Vagina (tissue), 2 donors: ENCODE results near the gene SRPRA. TPM values are rescaled to one million over a fixed set of nuclear protein-coding genes. Genes with fewer than 3 reads are reported as not detected.
"Not testable (repeated sequence)": the region's sequence is repeated elsewhere in the genome, so short reads cannot be mapped to it uniquely, and the experiment has no call there.

Experiments
- DNase-seq, 2 donors: peaks; one replicate each; pipeline ENCODE4 v3.0.0-alpha.2; 2017; ENCODE audit errors: extremely low spot score in 2 of 2
- H3K27ac ChIP-seq: fragments of 200-600 bp; sonication (generic); one replicate; pipeline ENCODE4 v1.5.1; 2019
- H3K27me3 ChIP-seq: fragments of 200-600 bp; sonication (generic); one replicate; pipeline ENCODE4 v1.5.1; 2019
- H3K36me3 ChIP-seq, 2 donors: fragments of 200-600 bp; sonication (generic); one replicate each; pipeline ENCODE4 v1.5.1; 2017 to 2019
- H3K4me1 ChIP-seq: fragments of 200-600 bp; sonication (generic); one replicate; pipeline ENCODE4 v1.5.1; 2019
- H3K4me3 ChIP-seq, 2 donors: fragments of 200-600 bp; sonication (generic); 1 replicate in 1 of 2; 2 replicates in 1 of 2; pipeline ENCODE4 v1.5.1; 2016 to 2019
- H3K9me3 ChIP-seq: fragments of 200-600 bp; sonication (generic); one replicate; pipeline ENCODE4 v1.5.1; 2019
- POLR2A ChIP-seq, 2 donors: fragments of 450-650 bp; IDR thresholded peaks; one replicate each; pipeline ENCODE4 v1.6.1; 2017; ENCODE audit warnings: antibody characterized with exemption in 2 of 2, mild to moderate bottlenecking in 2 of 2, moderate library complexity in 2 of 2
- POLR2AphosphoS5 ChIP-seq, 2 donors: sonication (generic); formaldehyde crosslinking; IDR thresholded peaks; one replicate each; pipeline ENCODE4 v1.9.0; 2017; ENCODE audit warnings: antibody characterized with exemption in 2 of 2, mild to moderate bottlenecking in 2 of 2, low read depth in 1 of 2; ENCODE audit not compliant: insufficient read depth in 1 of 2
- intact Hi-C: fragments of 100-400 bp; cut with DNase I; formaldehyde crosslinking; loops from one replicate; pipeline ENCODE4 v1.15.1; 2023
- total RNA-seq: library from RNA; depleted of rRNA; stranded (reverse); fragments of >200 nt; gene quantifications from one replicate; pipeline ENCODE4 v1.2.3, GENCODE V29; 2016
- TF ChIP-seq, protein P1 (sequence below), 3 experiments: fragments of 450-650 bp in 2 of 3; fragments of 200-600 bp in 1 of 3; sonication (generic) in 1 of 3; IDR thresholded peaks; one replicate each; pipeline ENCODE4 v1.5.1; 2017 to 2019; ENCODE audit warnings: antibody characterized with exemption in 3 of 3, mild to moderate bottlenecking in 2 of 3, moderate library complexity in 2 of 3

Gene SRPRA
- total RNA-seq, 1 donor from 2014 or later = 64.6 TPM

DNA sequence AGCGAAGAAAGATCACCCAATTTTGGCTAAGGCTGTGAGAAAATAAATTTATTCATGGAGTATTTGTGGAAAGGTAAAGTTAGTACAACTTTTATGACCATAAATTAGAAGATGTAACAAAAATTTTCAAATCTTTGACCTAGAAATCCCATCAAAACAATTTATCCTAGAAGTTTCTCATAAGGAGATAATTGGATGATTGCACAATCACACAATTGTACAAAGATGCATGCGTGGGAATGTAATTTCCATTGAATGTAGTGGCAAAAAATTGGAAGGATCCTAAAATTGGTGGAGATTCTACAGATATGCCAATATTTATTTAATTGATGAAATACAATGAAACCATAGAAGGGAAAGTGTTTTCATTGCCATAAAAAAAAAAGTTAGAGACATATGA, 11.6 kb downstream of the SRPRA start:
- Histone ChIP-seq H3K4me3 (no peak overlapping the region), H3K4me1 (no peaks in the 10 kb centered on the region), H3K27me3 (no peaks in the 10 kb centered on the region), H3K27ac (no peak overlapping the region), H3K9me3 (no peaks in the 10 kb centered on the region), H3K36me3 (peaks cover 0 to 2% of the 10 kb centered on the region in 2 donors)
- TF ChIP-seq POLR2AphosphoS5 (IDR thresholded peaks at IDR 0.05; ENCODE audit: insufficient read depth in 1 of 2, low read depth in 1 of 2) (no peak), POLR2A (IDR thresholded peaks at IDR 0.05) (no peak)
- TF ChIP-seq, protein P1, sequence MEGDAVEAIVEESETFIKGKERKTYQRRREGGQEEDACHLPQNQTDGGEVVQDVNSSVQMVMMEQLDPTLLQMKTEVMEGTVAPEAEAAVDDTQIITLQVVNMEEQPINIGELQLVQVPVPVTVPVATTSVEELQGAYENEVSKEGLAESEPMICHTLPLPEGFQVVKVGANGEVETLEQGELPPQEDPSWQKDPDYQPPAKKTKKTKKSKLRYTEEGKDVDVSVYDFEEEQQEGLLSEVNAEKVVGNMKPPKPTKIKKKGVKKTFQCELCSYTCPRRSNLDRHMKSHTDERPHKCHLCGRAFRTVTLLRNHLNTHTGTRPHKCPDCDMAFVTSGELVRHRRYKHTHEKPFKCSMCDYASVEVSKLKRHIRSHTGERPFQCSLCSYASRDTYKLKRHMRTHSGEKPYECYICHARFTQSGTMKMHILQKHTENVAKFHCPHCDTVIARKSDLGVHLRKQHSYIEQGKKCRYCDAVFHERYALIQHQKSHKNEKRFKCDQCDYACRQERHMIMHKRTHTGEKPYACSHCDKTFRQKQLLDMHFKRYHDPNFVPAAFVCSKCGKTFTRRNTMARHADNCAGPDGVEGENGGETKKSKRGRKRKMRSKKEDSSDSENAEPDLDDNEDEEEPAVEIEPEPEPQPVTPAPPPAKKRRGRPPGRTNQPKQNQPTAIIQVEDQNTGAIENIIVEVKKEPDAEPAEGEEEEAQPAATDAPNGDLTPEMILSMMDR (IDR thresholded peaks at IDR 0.05) = no peak
- no peak for DNase-seq
- intact Hi-C loops = no loop called here

DNA sequence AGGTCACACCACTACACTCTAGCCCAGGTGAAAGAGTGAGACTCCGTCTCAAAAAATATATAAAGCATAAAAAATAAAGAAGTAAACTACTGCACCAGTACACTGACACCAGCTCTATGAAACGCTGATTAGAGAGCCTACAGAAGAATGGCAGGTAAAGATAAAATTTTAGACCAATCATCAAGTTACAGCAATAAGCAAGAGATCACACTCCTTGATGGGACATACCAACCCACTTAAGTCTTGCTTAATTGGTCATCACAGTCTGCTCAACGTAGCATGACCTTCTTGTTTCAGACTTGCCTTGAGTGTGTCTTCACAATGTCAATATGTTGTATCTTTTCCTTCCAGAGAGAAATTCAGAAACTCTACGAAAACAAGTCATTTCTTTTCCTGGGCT, 12.5 kb downstream of the SRPRA start:
- Histone ChIP-seq H3K27ac (no peak overlapping the region), H3K9me3 (no peaks in the 10 kb centered on the region), H3K4me1 (no peaks in the 10 kb centered on the region), H3K27me3 (no peaks in the 10 kb centered on the region), H3K4me3 (no peak overlapping the region), H3K36me3 (no peaks in the 10 kb centered on the region)
- TF ChIP-seq, protein P1 (IDR thresholded peaks at IDR 0.05) = no peak
- TF ChIP-seq POLR2AphosphoS5 (IDR thresholded peaks at IDR 0.05; ENCODE audit: insufficient read depth in 1 of 2, low read depth in 1 of 2) = no peak
- DNase-seq = no peak
- intact Hi-C loops = no loop called here

GRCh38 chr11:126255507-126255906, 13.2 kb downstream of the SRPRA start:
- intact Hi-C loops, H3K27ac ChIP-seq, H3K36me3 ChIP-seq: not testable (repeated sequence)

DNA sequence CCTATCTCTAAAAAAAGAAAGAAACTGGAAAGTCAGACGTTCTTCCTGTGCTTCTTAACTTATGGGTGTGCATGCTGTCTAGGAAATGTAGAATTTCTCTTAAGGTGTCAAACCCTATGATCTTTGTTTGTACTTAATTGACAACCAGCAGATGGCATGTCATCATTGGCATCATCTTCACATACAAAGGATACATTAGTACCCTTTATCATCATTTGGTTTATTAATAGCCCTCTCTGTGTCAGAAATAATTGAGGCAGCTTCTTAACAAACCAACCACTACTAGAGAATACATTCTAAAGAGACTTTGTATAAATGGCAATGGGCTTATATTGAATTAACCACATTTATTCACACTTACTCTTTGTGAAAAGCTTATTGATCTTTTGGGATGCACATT, 13.9 kb downstream of the SRPRA start:
- DNase-seq = no peak
- no peaks in the 10 kb centered on the region for H3K4me1 ChIP-seq
- no peaks in the 10 kb centered on the region for H3K36me3 ChIP-seq
- TF ChIP-seq, protein P1 (IDR thresholded peaks at IDR 0.05) = no peak
- no peak for TF ChIP-seq POLR2A (IDR thresholded peaks at IDR 0.05)
- no peak for TF ChIP-seq POLR2AphosphoS5 (IDR thresholded peaks at IDR 0.05; ENCODE audit: insufficient read depth in 1 of 2, low read depth in 1 of 2)
- no peak overlapping the region for H3K27ac ChIP-seq
- H3K4me3 ChIP-seq = no peak overlapping the region
- no peaks in the 10 kb centered on the region for H3K27me3 ChIP-seq
- H3K9me3 ChIP-seq = no peaks in the 10 kb centered on the region
- intact Hi-C loops = no loop called here

More at GRCh38 chr11:126255507-126255906, 13.2 kb downstream of the SRPRA start:
- not testable (repeated sequence) for H3K27me3 ChIP-seq, DNase-seq, H3K9me3 ChIP-seq, H3K4me1 ChIP-seq, H3K4me3 ChIP-seq

DNA sequence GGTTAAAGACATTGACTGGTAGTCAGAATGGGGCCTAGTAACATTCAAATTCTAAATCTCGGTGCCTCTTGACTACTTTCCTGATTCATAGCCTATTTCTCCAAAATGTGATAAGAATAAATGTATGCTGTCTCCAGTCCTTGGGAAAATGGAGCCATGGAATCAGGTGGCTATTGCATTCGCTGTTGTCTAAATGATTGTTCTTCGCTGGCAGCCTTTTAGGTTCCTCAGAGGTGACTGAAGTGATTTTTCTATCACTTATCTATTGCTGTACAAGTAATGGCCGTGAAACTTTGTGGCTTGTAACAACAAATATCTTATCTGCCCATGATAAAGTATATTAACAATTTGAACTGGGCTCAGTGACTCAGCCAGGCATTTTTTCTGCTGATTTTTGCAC, 15.4 kb downstream of the SRPRA start:
- Histone ChIP-seq H3K9me3 (no peaks in the 10 kb centered on the region), H3K4me1 (no peaks in the 10 kb centered on the region), H3K27ac (no peak overlapping the region), H3K36me3 (no peaks in the 10 kb centered on the region), H3K27me3 (no peaks in the 10 kb centered on the region), H3K4me3 (no peak overlapping the region)
- DNase-seq = no peak
- TF ChIP-seq POLR2A (IDR thresholded peaks at IDR 0.05) = no peak
- TF ChIP-seq, protein P1 (IDR thresholded peaks at IDR 0.05) = no peak
- TF ChIP-seq POLR2AphosphoS5 (IDR thresholded peaks at IDR 0.05; ENCODE audit: insufficient read depth in 1 of 2, low read depth in 1 of 2) = no peak
- intact Hi-C loops = no loop called here

GRCh38 chr11:126246636-126247035, 22.1 kb downstream of the SRPRA start:
- no peaks in the 10 kb centered on the region for H3K4me1 ChIP-seq
- H3K27ac ChIP-seq = no peak overlapping the region
- no peak overlapping the region for H3K4me3 ChIP-seq
- H3K36me3 ChIP-seq = peaks cover 0 to 21% of the 10 kb centered on the region in 2 donors
- no peaks in the 10 kb centered on the region for H3K27me3 ChIP-seq
- no peaks in the 10 kb centered on the region for H3K9me3 ChIP-seq
- DNase-seq = no peak
- TF ChIP-seq POLR2AphosphoS5 (IDR thresholded peaks at IDR 0.05; ENCODE audit: insufficient read depth in 1 of 2, low read depth in 1 of 2) (no peak), POLR2A (IDR thresholded peaks at IDR 0.05) (no peak)
- TF ChIP-seq, protein P1 (IDR thresholded peaks at IDR 0.05) = no peak
- intact Hi-C loops = no loop called here
